Panc1 (cell line): ENCODE results near the gene BSND. TPM values are rescaled to one million over a fixed set of nuclear protein-coding genes. Genes with fewer than 3 reads are reported as not detected.

ENCODE experiments used
- ATAC-seq: fragments of 200-7000 bp; cut with Tn5 transposase; 2 replicates; pipeline ENCODE4 v1.9.1; 2020; ENCODE audit warnings: mild to moderate bottlenecking, moderate library complexity
- BruUV-seq: library from RNA; stranded (reverse); fragments of 400-500 nt; replicated peaks from 2 replicates; lab custom pipeline; 2021; lab: Mats Ljungman, UMichigan
- CTCF ChIA-PET: fragments of 300-600 bp; sonication (Branson Sonifier 250); formaldehyde crosslinking; loops from one replicate; lab custom pipeline; 2022; ENCODE audit warnings: antibody characterized with exemption; lab: Charles Lee
- POLR2A ChIA-PET: fragments of 300-600 bp; sonication (Branson Sonifier 250); formaldehyde crosslinking; loops from one replicate; lab custom pipeline; 2022; ENCODE audit warnings: antibody characterized with exemption; lab: Charles Lee
- DNase-seq: peaks from one replicate; pipeline ENCODE4 v3.0.0-alpha.2; 2010; ENCODE audit warnings: low read depth, low spot score
- H3K27ac ChIP-seq: 2 replicates; pipeline ENCODE4 v1.5.1; 2011; ENCODE audit warnings: mild to moderate bottlenecking, low read length, inconsistent platforms
- H3K27me3 ChIP-seq: fragments of 200-500 bp; sonication (Bioruptor generic); 2 replicates; pipeline ENCODE4 v1.6.0; 2014; ENCODE audit warnings: low read length, inconsistent platforms; ENCODE audit not compliant: control insufficient read depth, insufficient read depth
- H3K36me3 ChIP-seq: fragments of 200-500 bp; sonication (Bioruptor generic); 2 replicates; pipeline ENCODE4 v1.5.1; 2014; ENCODE audit warnings: inconsistent platforms, mild to moderate bottlenecking, low read length, moderate library complexity; ENCODE audit not compliant: control insufficient read depth, insufficient read depth
- H3K4me1 ChIP-seq: 2 replicates; pipeline ENCODE4 v1.5.1; 2011; ENCODE audit warnings: inconsistent platforms, mild to moderate bottlenecking, low read length, moderate library complexity; ENCODE audit not compliant: control insufficient read depth, insufficient read depth
- H3K4me3 ChIP-seq, 2 experiments: 2 replicates each; pipeline ENCODE4 v1.5.1; 2011 to 2012; ENCODE audit warnings: low read depth in 2 of 2, low read length in 2 of 2, mild to moderate bottlenecking in 2 of 2, inconsistent platforms in 1 of 2, moderate library complexity in 1 of 2
- H3K9me3 ChIP-seq: fragments of 200-500 bp; sonication (Bioruptor generic); 2 replicates; pipeline ENCODE4 v1.5.1; 2014; ENCODE audit warnings: low read depth, mild to moderate bottlenecking, inconsistent platforms, low read length, moderate library complexity; ENCODE audit not compliant: control insufficient read depth, insufficient read depth
- CTCF ChIP-seq: fragments of 450-650 bp; IDR thresholded peaks from 2 replicates; pipeline ENCODE4 v1.5.1; 2017; ENCODE audit warnings: mild to moderate bottlenecking
- POLR2AphosphoS5 ChIP-seq: IDR thresholded peaks from 2 replicates; pipeline ENCODE4 v1.6.1; 2012; ENCODE audit warnings: mild to moderate bottlenecking, low read depth, low read length, moderate library complexity
- REST ChIP-seq, 2 experiments: IDR thresholded peaks; 2 replicates each; pipeline ENCODE4 v1.6.1; 2011 to 2012; ENCODE audit warnings: low read depth in 2 of 2, control low read depth in 1 of 2, low read length in 1 of 2, mild to moderate bottlenecking in 1 of 2, moderate library complexity in 1 of 2; ENCODE audit not compliant: insufficient read depth in 1 of 2
- SIN3A ChIP-seq: IDR thresholded peaks from 2 replicates; pipeline ENCODE4 v1.6.1; 2012; ENCODE audit warnings: low read depth, mild to moderate bottlenecking, low read length, moderate library complexity, borderline replicate concordance; ENCODE audit not compliant: insufficient read depth
- TCF7L2 ChIP-seq: IDR thresholded peaks from 2 replicates; pipeline ENCODE4 v1.6.1; 2011; ENCODE audit warnings: mild to moderate bottlenecking, low read depth, low read length, inconsistent platforms
- in situ Hi-C: cut with HindIII; loops from 2 replicates; pipeline ENCODE4 v1.10.0; 2016; ENCODE audit warnings: low sequenced_read_pairs, low pct_unique_long_range_greater_than_20kb
- intact Hi-C: fragments of 100-400 bp; cut with micrococcal nuclease; formaldehyde crosslinking; loops from one replicate; pipeline ENCODE4 v1.10.0; 2022; ENCODE audit not compliant: unreplicated experiment
- total RNA-seq: library from RNA; stranded (reverse); gene quantifications from one replicate; pipeline ENCODE4 v1.2.1, GENCODE V29; 2021; ENCODE audit not compliant: unreplicated experiment

The BSND gene
- total RNA-seq, 1 experiment from 2014 or later: not detected

GRCh38 chr1:55055951-55056631, 57.4 kb downstream of the BSND start:
- CTCF ChIA-PET: no interaction called here

GRCh38 chr1:55056632-55056992, 57.9 kb downstream of the BSND start:
- Histone ChIP-seq H3K9me3 (no peaks in the 10 kb centered on the region), H3K36me3 (no peaks in the 10 kb centered on the region), H3K4me1 (no peaks in the 10 kb centered on the region), H3K4me3 (no peak overlapping the region), H3K27ac (no peak overlapping the region), H3K27me3 (no peaks in the 10 kb centered on the region)
- intact Hi-C loops: no loop called here
- TF ChIP-seq SIN3A: no peak
- no peak for TF ChIP-seq REST (IDR thresholded peaks at IDR 0.05; ENCODE audit: insufficient read depth in 1 of 2, low read depth in 2 of 2, low read length in 1 of 2)
- no peak for TF ChIP-seq TCF7L2
- no peak for TF ChIP-seq POLR2AphosphoS5
- TF ChIP-seq CTCF: no peak
- in situ Hi-C loops: no loop called here
- CTCF ChIA-PET: no interaction called here
- POLR2A ChIA-PET: no interaction called here
- ATAC-seq (no peak), DNase-seq (no peak)
- no TSS peak for BruUV-seq

More at GRCh38 chr1:55055951-55056631, 57.4 kb downstream of the BSND start:
- no peaks in the 10 kb centered on the region for H3K9me3 ChIP-seq
- H3K27ac ChIP-seq: no peak overlapping the region
- H3K4me3 ChIP-seq: no peak overlapping the region
- BruUV-seq: no TSS peak
- no peaks in the 10 kb centered on the region for H3K27me3 ChIP-seq
- in situ Hi-C loops (no loop called here), intact Hi-C loops (no loop called here)
- no peaks in the 10 kb centered on the region for H3K4me1 ChIP-seq
- TF ChIP-seq SIN3A: no peak
- TF ChIP-seq TCF7L2: no peak
- TF ChIP-seq REST (IDR thresholded peaks at IDR 0.05; ENCODE audit: insufficient read depth in 1 of 2, low read depth in 2 of 2, low read length in 1 of 2): no peak
- no peak for TF ChIP-seq POLR2AphosphoS5
- no peak for TF ChIP-seq CTCF
- no peaks in the 10 kb centered on the region for H3K36me3 ChIP-seq
- POLR2A ChIA-PET: no interaction called here
- ATAC-seq: no peak
- no peak for DNase-seq
